MM.1S (cell line): ENCODE data around the gene TTC34.
"Not testable (repeated sequence)": the region's sequence is repeated elsewhere in the genome, so short reads cannot be mapped to it uniquely, and the experiment has no call there.

Experiments used
- DNase-seq: peaks from one replicate; pipeline ENCODE4 v3.0.0-alpha.2; 2015
- H2AFZ ChIP-seq: fragments of 300-600 bp; sonication (generic); 2 replicates; pipeline ENCODE4 v1.6.0; 2016; ENCODE audit warnings: antibody characterized with exemption, low read length
- H3F3A ChIP-seq: fragments of 300-600 bp; sonication (generic); 2 replicates; pipeline ENCODE4 v1.6.1; 2016; ENCODE audit warnings: mild to moderate bottlenecking, antibody characterized with exemption, low read length, moderate library complexity, mixed read lengths; ENCODE audit not compliant: insufficient read depth
- H3K27ac ChIP-seq: fragments of 300-600 bp; sonication (generic); 2 replicates; pipeline ENCODE4 v1.5.1; 2016; ENCODE audit warnings: mild to moderate bottlenecking, low read length
- H3K27me3 ChIP-seq: fragments of 300-600 bp; sonication (generic); replicated peaks from 2 replicates; pipeline ENCODE4 v1.6.0; 2016; ENCODE audit warnings: low read length; ENCODE audit not compliant: insufficient read depth
- H3K36me3 ChIP-seq: fragments of 300-600 bp; sonication (generic); replicated peaks from 2 replicates; pipeline ENCODE4 v1.6.1; 2016; ENCODE audit warnings: mild to moderate bottlenecking, low read length, mixed read lengths; ENCODE audit not compliant: insufficient read depth
- H3K4me1 ChIP-seq: fragments of 300-600 bp; sonication (generic); 2 replicates; pipeline ENCODE4 v1.6.1; 2016; ENCODE audit warnings: low read length, mixed read lengths
- H3K4me2 ChIP-seq: fragments of 300-600 bp; sonication (generic); 2 replicates; pipeline ENCODE4 v1.6.0; 2016; ENCODE audit warnings: low read depth, low read length
- H3K4me3 ChIP-seq: fragments of 300-600 bp; sonication (generic); 2 replicates; pipeline ENCODE4 v1.5.1; 2016; ENCODE audit warnings: low read length, mixed read lengths
- H3K79me2 ChIP-seq: fragments of 300-600 bp; sonication (generic); 2 replicates; pipeline ENCODE4 v1.6.1; 2016; ENCODE audit warnings: mixed run types, low read length, mixed read lengths
- H3K9ac ChIP-seq: fragments of 300-600 bp; sonication (generic); 2 replicates; pipeline ENCODE4 v1.6.1; 2016; ENCODE audit warnings: low read length, mixed read lengths
- H3K9me2 ChIP-seq: fragments of 300-600 bp; sonication (generic); replicated peaks from 2 replicates; pipeline ENCODE4 v1.6.1; 2016; ENCODE audit warnings: mild to moderate bottlenecking, low read length, mixed read lengths; ENCODE audit not compliant: insufficient read depth
- H3K9me3 ChIP-seq: fragments of 300-600 bp; sonication (generic); replicated peaks from 2 replicates; pipeline ENCODE4 v1.6.1; 2016; ENCODE audit warnings: mild to moderate bottlenecking, low read length, mixed read lengths; ENCODE audit not compliant: insufficient read depth
- H4K20me1 ChIP-seq: fragments of 300-600 bp; sonication (generic); 2 replicates; pipeline ENCODE4 v1.6.1; 2016; ENCODE audit warnings: mild to moderate bottlenecking, low read length, moderate library complexity, mixed read lengths; ENCODE audit not compliant: insufficient read depth

The TTC34 gene

DNA sequence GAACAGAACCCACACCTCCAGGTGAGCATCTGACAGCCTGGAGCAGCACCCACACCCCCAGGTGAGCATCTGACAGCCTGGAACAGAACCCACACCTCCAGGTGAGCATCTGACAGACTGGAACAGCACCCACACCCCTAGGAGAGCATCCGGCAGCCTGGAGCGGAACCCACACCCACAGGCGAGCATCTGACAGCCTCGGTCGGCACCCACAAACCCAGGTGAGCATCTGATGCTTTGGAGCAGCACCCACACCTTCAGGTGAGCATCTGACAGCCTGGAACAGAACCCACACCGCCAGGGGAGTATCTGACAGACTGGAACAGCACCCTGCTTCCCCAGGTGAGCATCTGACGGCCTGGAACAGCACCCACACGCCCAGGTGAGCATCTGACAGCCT is 52.9 kb downstream of the TTC34 start:
- H2AFZ ChIP-seq, H3K79me2 ChIP-seq, H3K9ac ChIP-seq, H3K27ac ChIP-seq, H3K27me3 ChIP-seq, H3K36me3 ChIP-seq, H3F3A ChIP-seq, H3K4me2 ChIP-seq, H3K4me1 ChIP-seq, H3K9me3 ChIP-seq, H3K4me3 ChIP-seq, H4K20me1 ChIP-seq, H3K9me2 ChIP-seq, DNase-seq: not testable (repeated sequence)

- not testable (repeated sequence) for H2AFZ ChIP-seq, H3K9me3 ChIP-seq, H3K4me1 ChIP-seq, H3K36me3 ChIP-seq, H3K27me3 ChIP-seq, H3K79me2 ChIP-seq, DNase-seq, H3F3A ChIP-seq, H4K20me1 ChIP-seq, H3K9ac ChIP-seq, H3K9me2 ChIP-seq, H3K4me3 ChIP-seq, H3K4me2 ChIP-seq, H3K27ac ChIP-seq
These were observed 106.7 kb downstream of the TTC34 start for GRCh38 chr1:2694796-2695195.

DNA sequence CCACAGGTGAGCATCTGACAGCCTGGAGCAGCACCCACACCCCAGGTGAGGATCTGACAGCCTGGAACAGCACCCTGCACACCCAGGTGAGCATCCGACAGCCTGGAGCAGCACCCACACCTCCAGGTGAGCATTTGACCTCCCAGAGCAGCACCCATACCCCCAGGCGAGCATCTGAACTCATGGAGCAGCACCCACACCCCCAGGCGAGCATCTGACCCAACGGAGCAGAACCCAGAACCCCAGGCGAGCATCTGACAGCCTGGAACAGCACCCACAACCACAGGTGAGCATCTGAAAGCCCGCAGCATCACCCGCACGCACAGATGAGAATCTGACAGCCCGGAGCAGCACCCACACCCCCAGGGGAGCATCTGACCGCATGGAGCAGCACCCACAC is 111.3 kb downstream of the TTC34 start:
- not testable (repeated sequence) for H3F3A ChIP-seq, H2AFZ ChIP-seq, DNase-seq, H3K4me3 ChIP-seq, H3K27me3 ChIP-seq, H3K79me2 ChIP-seq, H3K4me2 ChIP-seq, H4K20me1 ChIP-seq, H3K9ac ChIP-seq, H3K36me3 ChIP-seq, H3K9me3 ChIP-seq, H3K4me1 ChIP-seq, H3K27ac ChIP-seq, H3K9me2 ChIP-seq

GRCh38 chr1:2688336-2688665 is 113.2 kb downstream of the TTC34 start:
- not testable (repeated sequence) for DNase-seq, H3F3A ChIP-seq, H3K4me2 ChIP-seq, H2AFZ ChIP-seq, H3K36me3 ChIP-seq, H3K4me3 ChIP-seq, H4K20me1 ChIP-seq, H3K27me3 ChIP-seq, H3K4me1 ChIP-seq, H3K9me3 ChIP-seq, H3K79me2 ChIP-seq, H3K27ac ChIP-seq, H3K9ac ChIP-seq, H3K9me2 ChIP-seq

DNA sequence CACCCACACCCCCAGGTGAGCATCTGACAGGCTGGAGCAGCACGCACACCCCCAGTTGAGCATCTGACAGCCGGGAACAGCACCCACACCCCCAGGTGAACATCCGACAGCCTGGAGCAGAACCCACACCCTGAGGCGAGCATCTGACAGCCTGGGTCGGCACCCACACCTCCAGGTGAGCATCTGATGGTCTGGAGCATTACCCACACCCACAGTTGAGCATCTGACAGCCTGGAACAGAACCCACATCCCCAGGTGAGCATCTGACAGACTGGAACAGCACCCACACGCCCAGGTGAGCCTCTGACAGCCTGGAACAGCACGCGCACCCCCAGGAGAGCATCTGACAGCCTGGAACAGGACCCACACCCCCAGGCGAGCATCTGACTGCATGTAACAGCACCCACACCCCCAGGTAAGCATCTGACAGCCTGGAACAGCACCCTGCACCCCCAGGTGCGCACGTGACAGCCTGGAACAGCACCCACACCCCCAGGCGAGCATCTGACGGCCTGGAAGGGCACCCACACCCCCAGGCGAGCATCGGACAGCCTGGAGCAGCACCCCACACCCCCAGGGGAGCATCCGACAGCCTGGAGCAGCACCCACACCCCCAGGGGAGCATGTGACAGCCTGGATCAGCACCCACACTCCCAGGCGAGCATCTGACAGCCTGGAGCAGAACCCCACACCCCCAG is 113.7 kb downstream of the TTC34 start:
- H3K9ac ChIP-seq, H3K27me3 ChIP-seq, H3K4me3 ChIP-seq, H3K9me2 ChIP-seq, H4K20me1 ChIP-seq, H3K79me2 ChIP-seq, H3F3A ChIP-seq, H2AFZ ChIP-seq, H3K9me3 ChIP-seq, H3K4me2 ChIP-seq, H3K27ac ChIP-seq, H3K4me1 ChIP-seq, DNase-seq, H3K36me3 ChIP-seq: not testable (repeated sequence)

- not testable (repeated sequence) for H3K9ac ChIP-seq, H3K9me3 ChIP-seq, H2AFZ ChIP-seq, H3K4me1 ChIP-seq, H4K20me1 ChIP-seq, H3K4me3 ChIP-seq, DNase-seq, H3K27ac ChIP-seq, H3K79me2 ChIP-seq, H3K4me2 ChIP-seq, H3K36me3 ChIP-seq, H3K27me3 ChIP-seq, H3F3A ChIP-seq, H3K9me2 ChIP-seq
These were observed 114.3 kb downstream of the TTC34 start for GRCh38 chr1:2687174-2687591.

DNA sequence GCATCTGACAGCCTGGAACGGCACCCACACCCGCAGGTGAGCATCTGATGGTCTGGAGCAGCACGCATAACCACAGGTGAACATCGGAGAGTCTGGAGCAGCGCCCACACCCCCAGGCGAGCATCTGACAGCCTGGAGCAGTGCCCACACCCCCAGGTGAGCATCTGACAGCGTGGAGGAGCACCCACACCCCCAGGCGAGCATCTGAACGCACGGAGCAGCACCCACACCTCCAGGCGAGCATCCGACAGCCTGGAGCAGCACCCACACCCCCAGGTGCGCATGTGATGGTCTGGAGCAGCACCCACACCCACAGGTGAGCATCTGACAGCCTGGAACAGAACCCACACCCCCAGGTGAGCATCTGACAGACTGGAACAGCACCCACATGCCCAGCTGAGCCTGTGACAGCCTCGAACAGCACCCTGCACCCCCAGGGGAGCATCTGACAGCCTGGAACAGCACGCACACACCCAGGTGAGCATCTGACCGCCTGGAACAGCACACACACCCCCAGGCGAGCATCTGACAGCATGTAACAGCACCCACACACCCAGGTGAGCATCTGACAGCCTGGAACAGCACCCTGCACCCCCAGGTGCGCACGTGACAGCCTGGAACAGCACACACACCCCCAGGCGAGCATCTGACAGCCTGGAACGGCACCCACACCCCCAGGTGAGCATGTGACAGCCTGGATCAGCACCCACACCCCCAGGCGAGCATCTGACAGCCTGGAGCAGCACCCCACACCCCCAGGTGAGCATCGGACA is 115.2 kb downstream of the TTC34 start:
- not testable (repeated sequence) for DNase-seq, H3K9me3 ChIP-seq, H3K9ac ChIP-seq, H3K27me3 ChIP-seq, H3K27ac ChIP-seq, H3K4me2 ChIP-seq, H3K4me3 ChIP-seq, H2AFZ ChIP-seq, H3K4me1 ChIP-seq, H3K9me2 ChIP-seq, H3F3A ChIP-seq, H4K20me1 ChIP-seq, H3K36me3 ChIP-seq, H3K79me2 ChIP-seq

DNA sequence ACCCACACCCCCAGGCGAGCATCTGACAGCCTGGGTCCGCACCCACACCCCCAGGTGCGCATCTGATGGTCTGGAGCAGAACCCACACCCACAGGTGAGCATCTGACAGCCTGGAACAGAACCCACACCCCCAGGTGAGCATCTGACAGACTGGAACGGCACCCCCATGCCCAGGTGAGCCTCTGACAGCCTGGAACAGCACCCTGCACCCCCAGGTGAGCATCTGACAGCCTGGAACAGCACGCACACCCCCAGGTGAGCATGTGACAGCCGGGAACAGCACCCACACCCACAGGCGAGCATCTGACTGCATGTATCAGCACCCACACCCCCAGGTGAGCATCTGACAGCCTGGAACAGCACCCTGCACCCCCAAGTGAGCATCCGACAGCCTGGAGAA is 115.8 kb downstream of the TTC34 start:
- not testable (repeated sequence) for H3K9ac ChIP-seq, DNase-seq, H3K79me2 ChIP-seq, H3K4me3 ChIP-seq, H3K9me2 ChIP-seq, H3K27me3 ChIP-seq, H3F3A ChIP-seq, H3K4me1 ChIP-seq, H3K36me3 ChIP-seq, H3K4me2 ChIP-seq, H3K9me3 ChIP-seq, H4K20me1 ChIP-seq, H2AFZ ChIP-seq, H3K27ac ChIP-seq
